ENCODE measurements around the gene RNF126.
"Not testable (repeated sequence)": the region's sequence is repeated elsewhere in the genome, so short reads cannot be mapped to it uniquely, and the experiment has no call there.

The RNF126 gene

DNA sequence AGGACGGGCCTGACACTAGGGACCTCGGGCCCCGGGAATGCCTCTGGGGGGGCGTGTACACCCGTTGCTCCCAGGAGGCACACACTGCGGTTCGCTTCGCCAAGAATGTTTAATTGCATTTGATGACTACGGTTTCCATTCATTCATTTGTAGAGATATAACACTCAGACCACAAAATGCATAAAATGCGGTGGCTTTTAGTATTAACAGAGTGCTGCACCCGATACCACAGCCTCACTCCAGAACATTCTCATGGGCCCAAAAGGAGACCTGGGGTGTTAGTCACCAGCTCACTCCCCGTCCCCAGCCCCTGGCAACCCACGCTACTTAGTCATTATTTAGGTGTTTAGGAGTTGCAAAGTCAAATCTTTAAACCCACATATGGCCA is 51.5 kb downstream of the RNF126 start:
- DNase-seq (ENCODE audit: low spot score): peak; percentile 28

DNA sequence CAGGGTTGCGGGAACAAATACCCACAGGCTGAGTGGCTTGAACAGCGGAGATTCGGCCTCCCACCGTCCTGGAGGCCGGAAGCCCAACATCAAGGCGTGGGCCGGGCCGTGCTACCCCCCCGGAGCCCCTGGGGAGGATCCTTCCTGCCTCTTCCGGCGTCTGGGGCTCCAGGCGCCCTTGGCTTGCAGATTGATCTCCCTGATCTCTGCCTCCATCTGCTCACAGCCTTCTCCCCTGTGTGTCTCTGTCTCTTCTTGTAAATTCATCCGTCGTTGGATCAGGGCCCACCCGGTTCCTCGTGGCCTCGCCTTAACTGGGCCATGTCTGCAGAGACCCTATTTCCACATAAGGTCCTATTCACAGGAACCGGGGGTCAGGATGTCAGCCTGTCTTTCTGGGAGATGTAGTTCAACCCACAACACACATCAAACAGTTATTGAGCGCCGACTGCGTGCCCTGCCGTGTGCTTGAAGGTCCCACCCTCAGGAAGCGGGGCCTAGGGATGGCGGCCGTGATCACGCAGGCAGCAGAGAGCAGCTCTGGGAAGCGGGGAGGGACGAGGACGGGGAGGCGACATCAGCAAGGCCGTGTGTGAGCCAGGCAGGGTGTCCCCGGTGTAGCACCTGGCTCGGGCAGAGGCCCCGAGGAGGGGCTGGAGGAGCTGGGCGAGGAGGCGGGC is 52.1 kb downstream of the RNF126 start:
- peak; percentile 61 for DNase-seq (ENCODE audit: low spot score)

- peak; percentile 53 for DNase-seq (ENCODE audit: low spot score)
Measured at GRCh38 chr19:610071-610800, 52.8 kb downstream of the RNF126 start.

DNA sequence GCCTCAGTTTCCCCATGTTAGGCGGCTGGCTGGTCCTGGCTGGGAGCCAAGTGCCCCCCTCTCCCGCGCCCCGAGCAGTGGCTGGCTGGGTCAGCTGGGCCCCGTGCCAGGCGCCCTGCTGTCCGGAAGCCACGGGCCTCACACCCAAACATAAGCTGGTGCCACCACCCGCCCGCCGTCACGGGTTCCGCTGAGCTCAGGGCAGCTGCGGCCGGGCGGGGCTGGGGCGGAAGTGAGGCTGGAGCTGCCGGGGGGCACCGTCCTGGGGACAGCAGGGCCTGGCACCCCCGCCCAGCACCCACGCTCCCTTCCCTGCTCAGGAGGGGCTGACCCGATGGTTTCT is 54.0 kb downstream of the RNF126 start:
- no peak for DNase-seq (ENCODE audit: low spot score)

DNA sequence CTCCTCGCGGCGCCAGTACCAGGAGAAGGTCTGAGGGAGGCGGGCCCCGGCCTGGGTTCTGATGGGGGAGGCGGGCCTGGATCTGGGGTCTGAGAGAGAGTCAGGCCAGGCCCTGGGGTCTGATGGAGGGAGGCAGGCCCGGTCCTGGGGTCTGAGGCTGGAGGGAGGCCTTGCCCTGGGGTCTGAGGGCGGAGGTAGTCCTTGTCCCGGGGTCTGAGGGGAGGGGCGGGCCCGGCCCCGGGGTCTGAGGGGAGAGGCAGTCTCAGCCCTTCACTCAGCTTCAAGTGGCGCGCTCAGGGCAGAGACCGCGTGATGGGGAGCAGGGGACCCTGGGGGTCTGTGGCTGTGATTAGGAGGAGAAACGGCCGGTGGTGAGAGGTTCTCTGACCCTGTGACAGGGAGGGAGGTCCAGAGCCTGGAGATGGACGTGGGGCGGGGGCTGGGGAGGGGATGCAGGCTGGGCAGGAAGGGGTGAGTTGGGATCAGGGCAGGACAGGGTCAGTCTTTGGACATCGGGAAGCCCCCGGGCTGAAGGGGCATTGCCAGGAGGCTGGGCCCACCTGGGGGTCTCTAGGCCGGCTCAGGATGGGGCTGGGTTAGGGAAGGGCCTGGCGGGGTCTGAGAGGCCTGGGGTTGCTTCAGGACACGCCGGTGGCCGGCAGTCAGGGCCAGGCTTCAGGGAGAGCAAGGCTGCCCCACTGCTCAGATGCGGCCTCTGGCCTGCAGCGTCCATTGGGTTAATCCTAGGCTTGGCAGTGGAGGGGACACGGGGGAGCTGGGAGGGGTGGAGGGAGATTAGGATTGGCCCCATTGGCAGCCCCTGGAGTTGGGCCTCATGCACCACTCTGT is 54.6 kb downstream of the RNF126 start:
- no peak for DNase-seq (ENCODE audit: low spot score)

DNA sequence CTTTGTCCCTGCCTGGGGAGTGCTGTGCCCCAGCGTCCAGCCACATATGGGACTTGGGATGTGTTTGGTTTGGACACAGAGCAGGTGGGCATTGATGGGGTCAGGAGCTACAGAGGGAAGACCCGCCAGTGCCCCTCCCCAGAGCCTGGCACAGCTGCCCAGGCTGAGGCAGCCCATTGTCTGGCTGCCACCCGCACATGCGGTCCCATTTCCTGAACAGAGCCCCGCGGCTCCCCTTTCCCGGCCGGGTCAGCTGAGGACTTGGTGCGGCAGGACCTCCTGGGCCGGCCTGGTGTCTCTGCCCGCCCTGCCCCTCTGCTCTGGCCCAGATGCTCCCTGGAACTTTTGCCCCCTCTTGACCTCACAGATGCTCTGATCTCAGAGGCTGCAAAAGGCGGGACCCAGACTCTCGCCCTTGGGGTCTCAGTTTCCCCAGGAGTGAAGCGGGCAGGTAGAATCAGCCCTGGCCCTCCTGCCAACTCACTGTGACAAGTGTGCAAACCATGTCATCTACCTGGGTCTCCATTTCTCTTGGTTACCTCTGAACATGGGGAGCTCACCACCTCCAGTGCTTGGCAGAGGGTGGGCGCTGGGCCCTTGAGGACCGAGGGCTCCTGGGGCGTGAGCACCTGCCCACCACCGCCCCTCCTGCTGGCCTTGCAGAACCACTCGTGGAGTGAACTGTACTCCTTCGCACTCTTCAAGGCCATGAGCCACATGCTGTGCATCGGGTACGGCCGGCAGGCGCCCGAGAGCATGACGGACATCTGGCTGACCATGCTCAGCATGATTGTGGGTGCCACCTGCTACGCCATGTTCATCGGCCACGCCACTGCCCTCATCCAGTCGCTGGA is 55.5 kb downstream of the RNF126 start:
- DNase-seq (ENCODE audit: low spot score): no peak

- DNase-seq (ENCODE audit: low spot score): not testable (repeated sequence)
Measured at GRCh38 chr19:605061-605971, 57.7 kb downstream of the RNF126 start.

DNA sequence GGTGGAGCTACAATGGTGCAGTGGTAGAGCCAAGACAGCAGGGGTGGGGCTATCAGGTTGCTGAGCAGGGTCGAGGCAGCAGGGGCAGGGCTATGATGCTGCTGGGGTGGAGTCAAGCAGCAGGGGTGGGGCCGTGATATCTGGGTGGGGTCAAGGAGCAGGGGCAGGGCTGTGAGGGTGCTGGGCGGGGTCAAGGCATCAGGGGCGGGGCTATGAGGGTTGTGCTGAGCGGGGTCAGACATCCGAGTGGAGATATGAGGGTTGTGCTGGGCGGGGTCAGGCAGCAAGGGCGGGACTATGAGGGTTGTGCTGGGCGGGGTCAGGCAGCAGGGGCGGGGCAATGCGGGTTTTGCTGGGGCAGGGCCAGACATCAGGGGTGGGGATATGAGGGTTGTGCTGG is 58.7 kb downstream of the RNF126 start:
- DNase-seq (ENCODE audit: low spot score): no peak

DNA sequence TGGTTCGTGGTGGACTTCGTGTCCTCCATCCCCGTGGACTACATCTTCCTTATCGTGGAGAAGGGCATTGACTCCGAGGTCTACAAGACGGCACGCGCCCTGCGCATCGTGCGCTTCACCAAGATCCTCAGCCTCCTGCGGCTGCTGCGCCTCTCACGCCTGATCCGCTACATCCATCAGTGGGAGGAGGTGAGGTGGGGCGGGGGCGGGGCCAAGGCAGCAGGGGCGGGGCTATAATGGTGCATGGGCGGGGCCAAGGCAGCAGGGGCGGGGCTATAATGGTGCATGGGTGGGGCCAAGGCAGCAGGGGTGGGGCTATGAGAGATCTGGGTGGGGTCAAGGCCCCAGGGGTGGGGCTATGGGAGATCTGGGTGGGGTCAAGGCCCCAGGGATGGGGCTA is 59.2 kb downstream of the RNF126 start:
- DNase-seq (ENCODE audit: low spot score): not testable (repeated sequence)

- not testable (repeated sequence) for DNase-seq (ENCODE audit: low spot score)
Measured at GRCh38 chr19:603302-603639, 59.7 kb downstream of the RNF126 start.

DNA sequence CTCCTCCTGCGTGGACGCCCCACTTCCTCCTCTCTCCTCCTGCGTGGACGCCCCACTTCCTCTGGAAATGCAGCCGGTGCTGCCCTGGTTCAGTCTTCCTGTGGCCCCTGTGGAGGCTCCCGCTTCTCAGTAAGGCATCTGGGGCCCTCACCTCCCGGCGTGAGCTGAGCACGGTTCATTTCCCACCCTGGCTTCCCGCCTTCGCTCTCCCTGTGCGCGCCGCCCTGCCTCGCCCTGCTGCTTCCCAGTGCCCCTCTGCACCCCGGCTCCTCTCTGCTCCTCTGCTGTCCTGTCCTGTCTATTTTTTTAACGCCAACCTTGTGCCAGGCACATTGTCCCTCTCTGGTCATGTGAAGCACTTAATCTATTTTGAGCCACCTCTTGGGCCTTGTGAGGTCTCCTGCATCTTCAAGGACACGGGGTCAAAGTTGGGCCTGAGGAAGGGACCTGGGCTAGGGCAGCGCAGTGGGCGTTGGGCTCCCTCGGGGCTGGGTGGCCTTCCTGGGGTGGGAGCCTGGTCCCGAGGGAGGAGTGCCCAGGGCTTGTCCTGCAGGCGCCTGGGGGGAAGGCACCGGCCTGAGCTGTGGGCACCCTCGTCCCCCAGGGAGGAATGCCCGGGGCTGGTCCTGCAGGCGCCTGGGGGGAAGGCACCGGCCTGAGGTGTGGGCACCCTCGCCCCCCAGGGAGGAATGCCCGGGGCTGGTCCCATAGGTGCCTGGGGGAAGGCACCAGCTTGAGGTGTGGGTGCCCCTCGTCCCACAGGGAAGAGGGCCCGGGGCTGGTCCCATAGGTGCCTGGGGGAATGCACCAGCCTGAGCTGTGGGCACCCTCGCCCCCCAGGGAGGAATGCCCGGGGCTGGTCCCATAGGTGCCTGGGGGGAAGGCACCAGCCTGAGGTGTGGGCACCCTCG is 60.4 kb downstream of the RNF126 start:
- no peak for DNase-seq (ENCODE audit: low spot score)

DNA sequence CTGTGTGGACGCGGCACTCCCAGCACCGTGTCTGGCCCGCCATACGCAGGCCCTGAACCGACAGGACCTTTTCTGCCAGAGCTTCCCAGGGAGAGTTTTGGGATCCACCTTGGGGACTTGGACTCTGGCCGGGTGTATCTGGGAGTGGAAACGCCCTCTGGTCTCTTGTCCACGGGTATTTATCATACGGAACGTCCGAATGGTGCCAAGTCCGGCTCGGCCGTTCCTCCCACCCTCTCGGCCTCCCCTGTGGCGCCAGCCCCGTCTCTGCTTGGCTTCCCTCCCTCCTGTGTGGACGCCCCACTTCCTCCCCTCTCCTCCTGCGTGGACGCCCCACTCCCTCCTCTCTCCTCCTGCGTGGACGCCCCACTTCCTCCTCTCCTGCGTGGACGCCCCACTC is 61.2 kb downstream of the RNF126 start:
- no peak for DNase-seq (ENCODE audit: low spot score)

DNA sequence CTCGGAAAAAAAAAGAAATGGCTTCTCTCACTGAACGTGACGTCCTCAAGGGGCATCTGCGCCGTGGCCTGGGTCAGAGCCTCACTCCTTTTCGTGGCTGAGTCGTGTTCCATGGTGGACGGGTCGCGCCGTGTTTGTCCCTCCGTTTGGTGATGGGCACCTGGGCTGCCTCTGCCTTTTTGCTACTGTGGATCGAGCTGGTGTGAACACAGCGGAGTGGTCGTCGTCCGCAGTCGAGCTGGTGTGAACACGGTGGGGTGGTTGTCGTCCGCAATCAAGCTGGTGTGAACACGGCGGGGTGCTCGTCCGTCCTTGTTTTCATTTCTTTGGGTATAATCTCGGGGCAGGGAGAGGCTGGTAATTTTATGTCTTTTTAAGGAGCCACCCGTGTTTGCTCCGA is 61.7 kb downstream of the RNF126 start:
- no peak for DNase-seq (ENCODE audit: low spot score)
